Dedifferentiated amniotic fluid mesenchymal stem cell (primary cell): ENCODE data around the gene PDYN.
"Not testable (repeated sequence)": the region's sequence is repeated elsewhere in the genome, so short reads cannot be mapped to it uniquely, and the experiment has no call there.

ENCODE experiments used
- DNase-seq: peaks from one replicate; pipeline ENCODE4 v3.0.0-alpha.2; 2016; ENCODE audit errors: extremely low spot score

Gene PDYN

DNA sequence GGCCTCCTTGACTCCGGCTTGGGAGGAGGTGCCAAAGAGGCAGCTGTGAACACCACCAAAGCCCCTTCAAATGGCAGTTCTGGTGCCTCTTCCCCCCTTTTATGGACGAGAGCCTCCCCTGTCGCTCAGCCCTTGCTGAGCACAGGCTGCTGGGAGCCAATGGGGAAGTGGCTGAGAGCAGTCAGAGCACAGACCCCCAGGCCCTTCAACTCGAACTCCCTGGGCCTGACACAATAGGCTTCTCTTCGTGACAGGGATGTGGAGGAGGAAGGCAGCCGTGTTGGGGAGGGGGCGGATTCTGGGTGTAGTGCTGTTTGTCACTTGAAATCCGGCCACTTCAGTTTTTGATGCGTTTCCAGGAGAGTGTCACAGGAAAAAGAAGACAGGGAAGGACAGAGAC lies at the start of gene PDYN:
Gene PDYN (minus strand): TSS at position 73 of the 400 bp plus-strand sequence. CDS start 10,974 bp downstream, outside the sequence.
- no peak for DNase-seq

DNA sequence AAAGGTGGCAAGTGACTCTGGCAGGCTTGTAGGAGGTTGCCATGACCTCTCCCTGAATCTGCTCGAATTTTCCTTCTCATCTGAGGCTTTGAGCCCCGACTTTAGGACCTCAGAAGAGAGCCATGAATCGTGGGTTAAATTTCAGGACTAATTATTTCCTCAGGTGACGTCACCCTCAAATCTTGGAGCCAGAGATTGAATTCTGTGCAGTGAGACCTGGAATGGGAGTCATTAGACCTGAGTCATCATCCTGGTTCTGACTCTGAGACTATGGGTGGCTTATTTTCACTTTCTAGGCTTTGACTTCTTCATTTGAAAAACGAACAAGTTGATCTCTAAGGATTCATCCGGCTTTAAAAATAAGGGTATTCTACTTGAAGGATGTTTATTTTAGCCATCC lies 48.5 kb upstream of the PDYN start:
- no peak for DNase-seq

DNA sequence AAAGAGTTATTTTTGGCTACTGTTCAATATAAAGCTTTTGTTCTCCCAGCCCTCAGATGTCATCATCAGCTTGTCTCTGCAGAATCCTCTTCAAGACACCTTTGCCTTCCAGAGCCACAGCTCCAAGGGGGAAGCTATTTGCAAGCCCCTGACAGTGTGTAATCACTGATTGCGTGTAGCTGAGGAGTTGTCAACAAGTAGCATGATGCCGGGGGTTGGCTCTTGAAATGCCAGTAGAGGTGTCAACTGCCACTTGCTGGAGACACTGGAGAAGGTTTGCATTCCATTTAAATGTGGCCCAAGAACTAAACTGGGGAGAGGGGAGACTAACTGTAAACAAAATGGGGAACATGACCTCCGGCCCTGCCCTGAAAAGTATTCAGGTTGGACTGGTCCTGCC lies 44.3 kb upstream of the PDYN start:
- no peak for DNase-seq

DNA sequence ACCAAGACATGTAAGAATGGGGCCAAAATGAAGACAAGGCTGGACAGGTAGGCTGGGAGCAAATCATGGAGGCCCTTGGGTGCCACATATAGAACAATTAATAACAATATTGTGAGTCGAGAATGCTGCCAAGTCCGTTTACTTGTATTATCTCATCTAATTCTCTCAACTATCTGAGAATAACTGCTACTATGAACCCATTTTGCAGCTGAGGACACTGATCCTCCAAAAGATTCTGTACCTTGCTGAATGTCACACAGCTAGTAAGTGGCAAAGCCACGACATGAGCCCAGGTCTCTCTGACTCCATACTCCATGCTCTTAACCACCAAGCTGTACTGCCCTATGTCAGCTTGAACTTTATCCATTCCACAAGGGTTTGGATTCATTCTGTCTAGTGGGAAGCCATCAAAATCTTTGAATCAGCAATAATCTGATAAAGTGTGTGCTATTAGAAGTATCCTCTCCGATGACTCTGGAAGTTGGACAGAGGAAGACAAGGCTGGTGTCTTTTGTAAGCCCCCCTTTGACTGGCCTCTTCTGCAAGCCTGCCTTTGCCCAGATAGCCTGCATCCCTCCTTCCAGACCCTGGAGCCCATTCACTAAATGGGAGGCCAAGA lies 43.5 kb upstream of the PDYN start:
- no peak for DNase-seq

DNA sequence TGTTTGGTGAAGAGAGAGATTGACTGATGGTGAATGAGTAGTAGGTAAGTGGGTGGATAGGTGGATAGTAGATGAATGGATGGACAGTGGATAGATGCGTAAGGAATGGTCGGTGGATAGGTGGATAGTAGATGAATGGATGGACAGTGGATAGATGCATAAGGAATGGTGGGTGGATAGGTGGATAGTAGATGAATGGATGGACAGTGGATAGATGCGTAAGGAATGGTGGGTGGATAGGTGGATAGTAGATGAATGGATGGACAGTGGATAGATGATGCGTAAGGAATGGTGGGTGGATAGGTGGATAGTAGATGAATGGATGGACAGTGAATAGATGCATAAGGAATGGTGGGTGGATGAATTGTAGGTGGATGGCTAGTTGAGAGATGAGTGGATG lies 42.5 kb upstream of the PDYN start:
- DNase-seq = not testable (repeated sequence)

DNA sequence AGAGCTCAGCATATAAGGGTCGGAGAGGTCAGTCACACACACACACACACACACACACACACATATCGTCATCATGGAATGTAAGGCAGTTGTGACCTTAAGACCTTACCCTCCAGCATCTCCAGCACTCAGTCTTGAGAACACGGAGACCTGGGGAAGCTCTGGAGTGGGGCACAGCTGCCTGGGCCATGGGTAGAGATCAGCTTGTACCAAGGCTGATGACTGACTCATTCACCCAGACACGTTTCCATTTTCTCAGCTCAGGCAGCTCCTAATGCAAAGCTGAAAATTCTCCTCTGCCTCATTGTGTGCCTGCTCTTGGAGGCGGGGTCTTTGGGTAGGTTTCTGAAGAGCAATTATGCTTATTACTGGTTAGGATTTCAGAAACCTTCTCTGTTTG lies 38.3 kb upstream of the PDYN start:
- no peak for DNase-seq

DNA sequence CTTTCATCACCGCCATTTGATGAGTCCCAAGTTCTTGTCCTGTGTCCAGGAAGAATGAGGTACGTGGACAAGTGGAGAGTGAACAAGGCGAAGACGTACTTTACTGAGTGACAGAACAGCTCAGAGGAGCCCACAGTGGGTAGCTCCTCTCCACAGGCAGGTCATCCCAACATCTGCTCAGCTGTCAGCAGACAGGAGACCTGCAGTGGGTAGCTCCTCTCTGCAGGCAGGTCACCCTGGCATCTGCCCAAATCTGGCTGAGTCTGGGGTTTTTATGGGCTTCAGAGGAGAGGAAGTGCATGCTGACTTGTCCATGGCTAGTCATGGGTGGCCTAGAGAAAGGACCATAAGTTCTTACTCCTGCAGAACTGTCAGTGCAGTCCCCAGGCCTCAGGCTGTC lies 32.7 kb upstream of the PDYN start:
- DNase-seq = no peak

DNA sequence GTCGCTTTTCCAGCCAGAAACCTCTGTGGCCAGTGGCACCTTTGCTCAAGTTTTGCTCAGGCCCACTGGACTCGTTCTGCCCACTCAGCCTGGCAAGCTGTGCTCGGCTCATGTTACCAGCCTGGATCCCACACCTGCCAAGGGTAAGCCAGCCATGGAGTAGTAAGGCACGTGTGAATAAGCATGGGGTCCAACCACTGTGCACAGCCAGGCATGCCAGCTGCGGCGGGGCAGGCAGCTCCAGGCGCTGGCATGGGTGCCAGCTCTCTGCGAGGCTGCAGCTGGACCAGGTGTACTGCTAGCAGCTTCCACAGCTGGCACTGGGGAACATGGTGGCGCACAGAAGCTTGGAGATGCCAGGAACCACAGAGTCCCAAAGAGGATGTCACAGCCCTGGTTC lies 32.1 kb upstream of the PDYN start:
- no peak for DNase-seq

DNA sequence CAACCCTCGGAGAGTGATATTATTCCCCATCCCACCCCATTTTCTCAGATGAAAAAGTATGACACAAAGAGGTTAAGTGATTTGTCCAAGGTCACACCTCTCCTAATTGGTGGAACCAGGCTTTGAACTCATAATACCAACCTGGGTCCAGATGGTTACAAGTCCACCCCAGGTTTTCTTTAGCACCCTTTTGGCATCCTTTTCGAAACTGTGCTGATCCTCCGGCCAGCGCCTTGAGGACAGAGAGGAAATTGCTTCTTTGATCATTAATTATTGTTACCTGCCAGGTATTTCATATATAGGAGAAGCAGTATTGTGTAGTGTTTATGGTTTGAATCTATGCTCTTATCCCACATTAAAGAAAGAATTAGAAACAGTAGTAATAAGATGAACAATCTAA lies 29.3 kb upstream of the PDYN start:
- DNase-seq = no peak

DNA sequence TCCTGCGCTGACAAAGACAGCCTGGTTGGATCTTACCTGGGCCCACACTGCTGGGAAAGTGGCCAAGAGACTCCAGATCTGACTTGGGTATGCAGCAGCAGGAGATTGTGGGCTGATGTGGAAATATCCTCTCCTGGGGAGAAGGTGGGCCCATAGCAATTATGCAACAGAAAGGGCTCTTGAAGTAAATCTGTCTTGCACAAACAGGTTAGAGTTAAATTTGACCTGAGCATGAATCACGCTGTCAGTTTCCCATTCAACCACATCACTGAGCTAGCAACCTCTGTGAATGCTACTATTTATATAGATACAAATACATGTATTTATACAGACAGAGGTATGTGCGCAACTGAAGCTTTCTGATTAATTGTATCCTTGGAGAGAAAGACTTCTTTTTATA lies 28.3 kb upstream of the PDYN start:
- no peak for DNase-seq

DNA sequence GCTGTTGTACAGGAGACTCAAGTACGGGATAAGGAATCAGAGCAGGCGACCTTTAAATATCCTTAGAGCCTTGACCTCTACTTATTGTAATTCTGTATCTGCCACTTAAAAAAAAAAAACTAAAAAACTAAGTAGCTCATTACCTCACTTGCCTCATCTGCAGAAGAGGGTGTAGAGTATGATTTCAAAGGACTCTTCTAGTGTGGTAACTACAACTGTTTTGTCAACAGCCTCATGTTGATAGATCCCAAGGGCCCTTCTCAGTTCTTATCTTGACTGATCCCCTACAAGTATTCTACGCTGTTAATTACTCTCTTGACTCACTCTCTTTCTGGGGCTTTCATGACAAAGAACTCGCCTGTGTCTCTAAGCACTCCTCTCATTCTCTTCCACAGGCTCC lies 16.7 kb upstream of the PDYN start:
- no peak for DNase-seq

DNA sequence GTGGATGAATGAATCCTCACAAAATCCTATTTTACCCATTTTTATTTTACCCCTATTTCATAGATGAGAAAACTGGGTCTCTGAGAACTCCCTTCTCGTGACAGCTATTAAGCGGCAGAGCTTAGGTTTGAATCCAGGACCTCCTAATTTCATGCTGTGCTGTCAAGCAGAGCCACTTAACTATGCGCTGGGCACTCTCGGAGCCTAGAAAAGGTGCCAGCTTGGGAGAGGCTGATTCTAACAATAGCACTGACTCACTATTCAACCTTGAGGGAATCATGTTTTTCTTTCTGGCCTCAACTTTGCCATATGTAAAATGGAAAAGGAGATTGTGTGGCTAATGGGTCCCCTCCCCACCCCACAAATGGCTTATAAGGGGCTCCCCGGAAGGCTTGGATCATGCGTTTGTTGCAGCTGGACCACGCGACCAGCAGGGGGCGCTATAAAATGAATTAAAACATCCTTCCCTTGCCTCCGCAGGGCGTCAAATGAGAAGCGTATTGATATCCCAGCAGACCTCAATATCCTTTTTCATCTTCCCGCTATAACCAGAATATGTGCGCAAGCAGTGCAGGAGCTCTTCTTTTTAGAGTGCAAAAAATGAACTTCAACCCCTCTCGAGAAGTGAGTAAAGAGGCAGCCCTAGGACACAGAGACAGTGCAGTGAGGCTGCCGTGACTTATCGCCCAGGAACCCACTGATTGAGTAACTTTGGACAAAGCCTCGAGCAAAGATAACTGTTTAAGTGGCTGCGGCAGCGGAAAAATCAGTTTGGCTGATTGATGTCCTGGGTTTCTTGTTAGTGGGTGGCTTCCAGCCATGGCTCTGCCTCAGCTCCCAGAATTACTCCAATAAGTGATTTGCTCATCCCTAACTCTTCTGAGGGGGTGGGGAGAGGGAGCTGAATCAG lies 12.8 kb upstream of the PDYN start:
- no peak for DNase-seq

DNA sequence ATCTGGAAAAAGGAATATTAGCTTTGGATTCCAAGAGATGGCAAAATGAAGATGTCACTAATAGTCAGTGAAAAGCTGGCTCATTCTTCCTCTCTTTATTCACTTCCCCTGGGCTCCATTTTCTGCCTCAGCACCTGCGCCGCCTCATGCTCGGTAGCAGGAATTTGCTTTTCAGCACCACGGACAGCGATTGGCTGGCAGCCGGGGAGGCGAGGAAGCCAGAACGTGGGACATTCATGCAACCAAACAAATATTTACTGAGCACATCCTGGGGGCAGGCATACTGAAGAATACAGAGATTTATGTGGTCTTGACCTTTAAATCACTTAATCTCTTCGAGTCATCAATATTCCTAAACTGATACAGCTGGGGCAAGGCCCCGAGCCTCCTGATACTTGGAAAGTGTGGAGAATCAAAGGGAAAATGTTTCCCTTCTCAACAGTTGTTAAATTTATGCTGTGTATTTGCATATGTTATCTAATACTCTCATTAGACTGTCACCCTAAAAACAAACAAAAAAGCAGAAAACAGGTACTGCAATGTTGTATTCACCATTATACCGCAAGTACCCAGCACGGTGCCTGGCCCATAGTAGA lies 12.1 kb upstream of the PDYN start:
- peak; percentile 34 for DNase-seq

DNA sequence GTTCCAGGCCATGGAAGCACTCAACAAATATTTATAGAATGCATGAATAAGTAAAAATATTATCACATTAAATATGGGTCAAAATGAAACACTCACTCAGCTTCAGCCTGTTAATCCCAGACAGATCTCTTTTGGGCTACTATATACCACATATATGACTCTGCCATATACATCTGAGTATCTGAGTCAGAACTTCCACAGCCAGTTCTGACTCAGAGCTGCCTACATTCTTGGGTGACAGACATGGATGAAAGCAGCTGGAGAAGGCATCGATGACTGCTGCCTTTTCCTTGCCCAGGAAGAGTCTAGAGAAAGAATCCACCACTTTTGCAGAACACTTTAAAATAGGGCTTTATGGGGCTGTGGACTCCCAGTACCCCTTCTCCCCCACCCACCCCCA lies 11.5 kb upstream of the PDYN start:
- DNase-seq = no peak

DNA sequence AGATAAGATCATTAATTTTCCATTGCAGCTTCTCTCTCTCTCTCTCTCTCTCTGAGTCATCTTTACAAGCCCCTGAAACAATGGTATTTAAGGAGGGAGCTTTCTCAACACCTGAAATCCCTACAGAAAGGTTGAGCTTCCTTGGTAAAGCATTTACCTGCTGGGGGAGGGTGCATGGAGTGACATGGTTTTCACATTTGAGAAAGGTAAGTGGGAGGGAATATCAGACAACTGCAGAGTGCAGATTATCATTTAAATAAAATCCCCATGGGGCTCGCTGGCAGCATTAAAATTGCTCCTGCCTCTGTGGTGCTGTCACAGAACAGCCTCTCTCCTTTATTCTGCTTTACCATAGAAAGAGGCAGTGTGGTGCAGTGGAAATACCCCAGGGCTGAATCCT lies 10.3 kb upstream of the PDYN start:
- DNase-seq = no peak

DNA sequence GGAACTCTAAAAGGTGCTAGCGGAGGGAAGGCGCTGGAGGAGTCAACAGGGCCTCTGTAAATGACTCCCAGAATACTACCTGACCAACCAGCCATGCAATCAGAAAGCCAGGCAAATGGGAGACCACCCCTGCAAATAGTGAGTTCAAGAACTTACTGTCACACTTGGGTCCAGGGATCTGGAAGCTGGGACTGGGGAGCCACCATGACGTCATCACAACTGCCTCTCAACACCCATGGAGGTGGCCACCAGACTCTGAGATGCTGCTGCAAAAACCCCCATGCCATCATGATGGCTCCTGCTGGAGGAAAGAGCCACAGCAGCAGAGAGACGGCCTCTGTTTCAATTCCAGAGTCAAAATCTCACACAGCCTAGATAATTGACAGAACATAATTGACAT lies 8.5 kb upstream of the PDYN start:
- DNase-seq = no peak

DNA sequence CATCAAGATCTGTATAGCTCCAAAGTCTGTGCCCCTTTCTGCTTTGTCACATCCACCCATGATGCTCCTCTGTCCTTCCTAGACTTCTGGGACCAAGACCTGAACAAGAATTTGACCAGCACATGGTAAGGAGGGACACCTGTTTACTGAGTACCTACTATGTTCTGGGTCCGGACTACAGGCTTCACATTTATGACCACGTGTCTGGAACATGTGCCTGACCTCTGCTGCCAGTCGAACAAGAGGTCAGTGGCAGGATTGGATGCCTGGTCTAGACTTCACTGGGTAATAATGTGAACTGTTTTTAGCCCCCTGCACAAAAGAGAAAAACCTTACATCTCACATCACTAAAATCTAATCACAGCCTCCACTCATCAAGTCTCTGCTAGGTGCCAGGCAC lies 7.3 kb upstream of the PDYN start:
- DNase-seq = no peak

DNA sequence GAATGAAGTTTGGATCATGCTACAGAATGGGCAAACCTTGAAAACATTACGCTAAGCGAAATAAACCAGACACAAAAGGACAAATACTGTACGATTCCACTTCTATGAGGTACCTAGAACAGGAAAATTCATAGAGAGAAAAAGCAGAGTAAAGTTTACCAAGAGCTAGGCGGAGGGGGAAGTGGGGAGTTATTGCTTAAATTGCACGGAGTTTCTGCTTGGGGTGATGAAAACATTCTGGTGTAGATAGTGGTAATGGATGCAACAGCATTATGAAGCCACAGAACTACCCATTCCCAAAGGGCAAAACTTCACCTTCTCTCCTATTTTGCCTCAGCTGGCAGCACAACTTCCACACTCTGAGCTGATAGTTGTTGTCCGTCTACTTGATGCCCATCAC lies 6.4 kb upstream of the PDYN start:
- no peak for DNase-seq

DNA sequence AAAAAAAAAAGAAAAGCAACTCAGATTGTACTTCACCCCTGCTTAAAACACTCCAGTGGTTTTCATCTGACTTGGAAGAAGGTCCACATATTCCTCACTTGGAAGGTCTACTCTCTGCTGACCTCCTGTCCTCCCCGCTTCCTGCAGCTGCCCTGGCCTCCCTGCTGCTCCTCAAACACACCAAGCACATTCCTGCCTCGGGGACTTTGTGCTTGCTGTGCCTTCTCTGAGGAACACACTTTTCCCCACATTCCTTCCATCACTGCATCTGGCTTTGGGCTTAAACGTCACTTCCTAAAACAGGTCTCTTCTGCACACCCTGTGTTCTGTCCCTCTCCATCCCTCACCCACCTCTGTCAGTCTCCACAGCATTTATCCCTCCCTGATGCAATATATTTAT lies 4.9 kb upstream of the PDYN start:
- DNase-seq = no peak

DNA sequence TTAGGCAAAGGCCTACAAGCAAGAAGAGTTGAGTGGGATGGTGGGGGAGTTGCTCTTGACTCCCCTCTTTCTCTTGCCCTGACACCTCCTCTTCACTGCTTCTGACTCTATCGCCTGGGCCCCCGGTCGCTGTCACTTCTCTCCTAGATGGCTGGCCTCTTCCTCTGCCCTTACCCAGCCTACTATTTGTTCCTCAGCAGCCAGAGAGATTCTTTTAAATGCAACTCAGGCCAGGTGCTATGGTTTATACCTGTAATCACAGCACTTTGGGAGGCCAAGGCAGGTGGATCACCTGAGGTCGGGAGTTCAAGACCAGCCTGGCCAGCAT lies 4.3 kb upstream of the PDYN start:
- DNase-seq = no peak

DNA sequence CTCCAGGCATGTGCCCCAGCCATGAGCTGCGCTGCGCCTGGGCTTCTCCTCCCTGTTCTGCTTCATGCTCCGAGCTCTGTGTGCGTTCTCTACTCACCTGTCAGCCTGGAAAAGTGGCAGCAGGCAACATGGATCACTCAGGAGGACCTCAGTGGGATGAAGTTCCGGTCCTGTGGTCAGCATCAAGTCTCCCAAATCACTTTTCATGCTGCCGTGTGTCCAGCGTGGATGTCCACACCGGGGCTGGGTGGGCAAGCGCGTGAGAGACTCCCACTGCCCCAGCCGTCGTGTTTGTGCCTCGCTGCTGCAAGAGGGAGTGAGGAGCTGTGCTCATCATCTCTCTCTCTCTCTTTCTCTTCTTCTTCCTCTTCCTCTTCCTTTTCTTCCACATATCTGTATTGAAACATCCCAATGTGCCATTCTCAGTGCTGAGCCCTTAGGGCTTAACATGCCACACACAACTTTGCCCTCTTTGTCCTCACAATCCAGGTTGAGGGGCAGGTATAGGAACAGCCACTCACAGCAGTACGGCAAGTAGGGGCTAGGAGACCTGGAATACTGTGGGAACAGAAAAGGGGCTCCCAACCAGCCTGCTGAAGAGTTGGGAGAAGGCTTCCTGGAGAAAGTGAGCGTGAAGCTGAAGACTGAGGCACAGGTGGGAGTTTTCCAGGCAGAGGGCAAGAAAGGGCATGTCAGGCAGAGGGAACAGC lies 3.8 kb upstream of the PDYN start:
- DNase-seq = no peak

DNA sequence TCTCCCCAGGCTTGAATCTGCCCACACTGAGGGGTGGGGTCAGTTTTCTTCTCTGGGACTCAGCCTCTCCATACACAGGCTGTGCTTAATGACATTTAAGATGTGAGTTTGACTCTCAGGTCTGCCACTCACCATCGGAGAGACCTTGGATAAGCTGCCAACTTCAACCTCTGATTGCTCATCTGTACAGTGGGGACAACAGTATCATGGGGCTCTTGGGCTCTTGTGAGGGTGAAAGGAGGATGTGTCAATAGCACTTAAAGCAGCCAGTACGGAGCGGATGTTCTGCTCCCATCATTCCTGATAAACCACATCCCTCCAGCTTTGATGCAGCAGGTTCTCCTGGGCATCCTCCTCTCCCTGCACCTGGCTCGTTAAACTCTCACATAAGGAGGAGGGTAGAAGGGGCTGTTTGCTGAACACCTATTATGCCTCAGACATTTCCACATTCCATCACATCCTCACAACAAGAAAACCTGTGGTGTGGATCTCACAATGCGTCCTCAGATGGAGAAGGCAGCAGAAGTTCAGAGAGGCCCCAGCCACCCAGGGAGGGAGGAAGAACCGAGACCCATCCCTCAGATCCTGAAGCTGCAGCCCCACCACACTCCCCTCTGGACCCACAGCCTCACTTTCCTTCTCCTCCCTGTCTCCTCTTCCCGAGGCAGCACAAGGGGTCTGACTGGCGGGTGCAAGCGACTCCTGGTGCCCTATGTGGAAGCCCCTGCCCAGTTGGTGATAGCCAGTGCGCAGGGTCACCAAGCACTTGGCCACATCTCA lies 1.9 kb upstream of the PDYN start:
- DNase-seq = no peak
